AG08396 (cell line): ENCODE results near the gene LARP1.
"Not testable (repeated sequence)": the region's sequence is repeated elsewhere in the genome, so short reads cannot be mapped to it uniquely, and the experiment has no call there.

Experiments used
- DNase-seq: peaks from one replicate; pipeline ENCODE4 v3.0.0; 2012; ENCODE audit warnings: low spot score, mixed read lengths

The LARP1 gene

GRCh38 chr5:154824070-154824469, 68.9 kb downstream of the LARP1 start:
- no peak for DNase-seq

DNA sequence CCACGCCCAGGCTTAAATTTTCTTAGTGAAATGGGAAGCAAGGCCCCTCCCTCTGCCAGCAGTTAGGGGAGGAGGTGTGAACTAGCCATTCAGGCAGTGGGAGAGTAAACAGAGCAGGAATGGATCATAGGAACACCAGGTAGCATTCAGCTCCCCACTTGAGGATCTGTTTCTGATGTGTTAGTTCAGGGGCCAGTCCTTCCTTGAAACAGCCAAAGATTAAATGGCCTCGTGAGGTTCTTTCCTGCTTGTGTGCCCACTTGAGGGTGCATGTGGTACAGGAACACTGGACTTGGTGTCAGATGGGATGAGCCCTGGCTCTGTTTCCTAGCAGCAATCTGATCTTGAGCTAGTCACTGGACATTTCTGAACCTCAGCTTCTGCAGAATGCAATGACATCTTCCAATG, 74.0 kb downstream of the LARP1 start:
- no peak for DNase-seq

DNA sequence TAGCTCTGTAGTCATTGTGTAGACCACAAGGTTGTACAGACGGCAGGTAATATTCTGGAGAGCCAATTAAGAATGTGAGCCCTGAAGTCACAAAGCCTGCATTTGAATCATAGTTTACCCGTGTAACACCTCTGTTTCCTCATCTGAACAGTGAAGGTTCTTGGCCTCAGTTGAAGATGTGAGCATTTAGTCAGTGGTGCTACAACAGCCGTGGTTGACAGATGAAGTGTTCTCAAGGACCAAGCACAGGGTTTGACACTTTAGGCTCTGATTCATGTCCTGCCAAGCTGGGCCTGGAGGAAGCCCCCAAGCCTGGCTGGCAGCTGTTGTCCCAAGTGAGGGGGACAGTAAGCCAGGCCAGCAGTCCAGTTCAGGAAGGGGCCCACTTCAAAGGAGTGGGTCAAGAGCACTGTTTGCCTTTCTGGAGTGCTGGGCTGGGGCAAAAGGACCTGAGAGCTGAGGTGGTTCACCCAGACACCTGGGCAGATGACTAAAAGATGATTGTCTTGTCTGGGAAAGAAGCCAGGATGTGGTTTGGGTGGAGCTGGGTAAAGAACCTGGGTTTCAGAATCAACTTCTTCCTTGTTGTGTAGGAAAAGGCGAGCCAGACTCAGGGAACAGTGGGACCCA, 74.5 kb downstream of the LARP1 start:
- no peak for DNase-seq

GRCh38 chr5:154830219-154830595, 75.0 kb downstream of the LARP1 start:
- no peak for DNase-seq

- no peak for DNase-seq
Measured at GRCh38 chr5:154830596-154830995, 75.4 kb downstream of the LARP1 start.

DNA sequence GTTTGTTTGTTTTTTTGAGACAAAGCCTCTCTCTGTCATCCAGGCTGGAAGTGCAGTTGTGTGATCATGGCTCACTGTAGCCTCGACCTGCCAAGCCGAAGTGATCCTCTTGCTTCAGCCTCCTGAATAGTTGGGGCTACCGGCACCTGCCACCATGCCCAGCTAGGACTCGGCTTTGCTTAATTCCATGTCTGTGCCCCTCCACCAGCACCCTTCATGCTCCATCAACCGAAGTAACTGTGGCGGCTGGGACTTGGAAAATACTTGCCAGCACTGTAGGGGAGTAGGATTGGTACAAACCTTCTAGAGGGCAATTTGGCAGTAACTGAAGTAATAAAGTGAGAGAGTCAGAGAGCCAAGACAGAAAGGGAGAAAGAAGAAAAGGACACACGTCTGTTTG, 76.3 kb downstream of the LARP1 start:
- DNase-seq: no peak

DNA sequence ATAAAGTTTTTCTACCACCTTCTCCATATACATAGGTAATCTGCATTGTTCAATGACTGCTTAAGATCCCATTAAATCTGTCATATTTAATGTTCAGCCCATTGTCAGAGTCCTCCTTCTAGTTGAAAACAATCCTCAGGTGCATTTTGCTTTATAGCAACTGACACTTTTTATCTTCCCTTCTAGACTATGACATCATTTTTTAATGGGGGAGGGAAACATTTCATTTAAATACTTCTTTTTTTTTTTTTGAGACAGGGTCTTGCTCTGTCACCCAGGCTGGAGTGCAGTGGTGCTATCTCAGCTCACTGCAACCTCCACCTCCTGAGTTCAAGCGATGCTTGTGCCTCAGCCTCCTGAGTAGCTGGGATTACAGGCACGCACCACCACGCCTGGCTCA, 77.6 kb downstream of the LARP1 start:
- not testable (repeated sequence) for DNase-seq

DNA sequence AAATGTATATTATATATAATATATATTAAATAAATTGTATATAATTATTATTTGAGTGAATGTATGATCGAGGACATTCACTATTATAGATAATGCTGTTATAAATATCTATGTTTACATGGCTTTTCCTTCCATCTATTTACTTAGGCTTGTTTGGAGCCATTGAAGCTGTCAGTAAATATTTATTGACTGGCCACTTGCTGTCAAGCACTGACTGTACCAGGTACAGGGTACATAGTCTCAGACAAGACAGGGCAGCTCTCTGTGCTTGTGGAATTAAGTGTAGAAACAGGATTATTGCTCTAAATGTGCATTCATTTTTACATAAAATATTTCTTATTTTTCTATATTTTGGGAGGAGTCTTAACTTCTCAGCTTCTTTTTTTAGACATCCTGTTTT, 78.9 kb downstream of the LARP1 start:
- DNase-seq: no peak

- not testable (repeated sequence) for DNase-seq
Measured at GRCh38 chr5:154835701-154836052, 80.5 kb downstream of the LARP1 start.

- no peak for DNase-seq
Measured at GRCh38 chr5:154836225-154836624, 81.0 kb downstream of the LARP1 start.

- DNase-seq: no peak
Measured at GRCh38 chr5:154837009-154837901, 82.1 kb downstream of the LARP1 start.

- DNase-seq: no peak
Measured at GRCh38 chr5:154840435-154841272, 85.5 kb downstream of the LARP1 start.

- DNase-seq: no peak
Measured at GRCh38 chr5:154841273-154841661, 86.1 kb downstream of the LARP1 start.

- DNase-seq: no peak
Measured at GRCh38 chr5:154842689-154843530, 87.7 kb downstream of the LARP1 start.

- no peak for DNase-seq
Measured at GRCh38 chr5:154844809-154845208, 89.6 kb downstream of the LARP1 start.

DNA sequence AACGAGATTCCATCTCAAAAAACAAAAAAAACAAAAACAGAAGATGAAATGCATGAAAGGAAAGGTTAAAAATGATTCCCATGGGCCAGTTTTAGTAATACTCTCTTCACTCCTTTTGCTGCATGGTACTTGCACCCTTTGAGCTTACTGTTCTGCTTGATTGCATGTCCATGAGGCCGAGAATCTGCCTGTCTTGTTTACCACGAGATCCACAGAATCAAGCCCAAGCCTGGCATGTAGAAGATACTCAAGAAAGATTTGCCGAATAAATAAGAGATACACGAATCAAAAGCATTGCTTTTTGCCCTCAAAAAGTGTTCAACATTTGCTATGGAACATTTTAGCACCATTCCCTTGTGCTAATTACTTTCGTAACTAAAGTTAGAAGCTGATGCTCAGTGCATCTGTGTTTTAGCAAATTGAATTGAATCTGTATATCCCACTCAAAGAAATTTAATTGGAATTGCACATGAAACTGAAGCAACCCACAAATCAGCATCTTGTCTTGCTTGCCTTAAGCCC, 94.1 kb downstream of the LARP1 start:
- no peak for DNase-seq

- no peak for DNase-seq
Measured at GRCh38 chr5:154849791-154850201, 94.6 kb downstream of the LARP1 start.

- DNase-seq: peak; percentile 86
Measured at GRCh38 chr5:154850255-154851062, 95.3 kb downstream of the LARP1 start, which contains the start of gene FAXDC2. FAXDC2 (minus strand) TSS chr5:154850603; CDS start chr5:154838178, 12,425 bp downstream.

- DNase-seq: no peak
Measured at GRCh38 chr5:154851351-154851750, 96.2 kb downstream of the LARP1 start.

DNA sequence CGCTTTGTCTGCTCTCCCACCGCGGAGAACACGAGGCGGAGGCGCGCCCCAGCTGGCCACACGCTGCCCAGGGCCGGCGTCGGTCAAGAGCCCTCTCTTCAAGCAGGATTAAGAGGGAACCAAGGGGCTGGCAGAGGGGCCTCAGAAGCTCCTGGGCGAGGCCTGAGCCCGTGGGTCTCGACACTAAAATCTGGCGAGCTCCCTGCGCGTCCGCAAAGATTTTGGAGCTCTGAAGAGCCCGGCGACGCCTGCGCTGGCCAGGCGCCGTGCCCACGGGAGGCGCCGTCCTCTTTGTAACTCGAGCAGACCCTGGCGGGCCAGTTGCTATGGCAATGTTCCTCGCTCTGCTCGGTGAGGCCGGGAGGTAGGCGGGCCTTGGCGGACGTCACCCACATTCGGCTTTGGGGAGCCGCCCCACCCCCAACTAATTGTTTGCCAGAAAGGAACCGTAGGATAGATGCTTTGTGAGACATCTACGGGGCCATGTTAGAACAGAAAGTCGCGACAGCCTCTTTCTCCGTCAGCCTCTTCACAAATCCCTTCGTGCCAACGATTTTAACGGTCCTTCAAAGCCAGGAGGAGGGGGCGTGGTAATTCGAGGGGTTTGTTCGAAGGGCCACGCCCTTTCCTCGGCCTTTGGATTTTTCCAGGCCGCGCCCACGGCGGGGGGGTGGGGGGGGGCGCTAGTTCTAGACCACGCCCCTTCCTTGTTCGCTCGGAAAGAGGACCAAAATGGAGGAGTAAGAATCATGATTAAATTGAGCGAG, 102.5 kb downstream of the LARP1 start:
- DNase-seq: peak; percentile 94
